NCI-H2227 treated with DMSO at 0.1 percent for 48 hours (cell line): Measurements from ENCODE around the gene LIPN.

Source experiments
- DNase-seq: peaks from one replicate; lab custom pipeline; 2025; lab: John Stamatoyannopoulos, UW

Gene LIPN

GRCh38 chr10:88827671-88828070 is 67.9 kb downstream of the LIPN start:
- DNase-seq = no peak

GRCh38 chr10:88828310-88828709 is 68.5 kb downstream of the LIPN start:
- no peak for DNase-seq
